CMK (cell line): ENCODE measurements around the gene SLC28A1.

Source experiments
- DNase-seq: peaks from one replicate; pipeline ENCODE4 v3.0.0-alpha.2; 2010; ENCODE audit warnings: low read depth

SLC28A1 gene

GRCh38 chr15:84883916-84884781 is at the start of gene SLC28A1:
SLC28A1 (plus strand) TSS chr15:84884662; CDS start chr15:84887761, 3,099 bp downstream.
- no peak for DNase-seq

GRCh38 chr15:84834969-84835368 is 49.5 kb upstream of the SLC28A1 start:
- DNase-seq: no peak

GRCh38 chr15:84835661-84836337 is 48.7 kb upstream of the SLC28A1 start:
- no peak for DNase-seq

GRCh38 chr15:84836844-84837243 is 47.6 kb upstream of the SLC28A1 start:
- no peak for DNase-seq

- DNase-seq: no peak
Observed at GRCh38 chr15:84839714-84840113, 44.7 kb upstream of the SLC28A1 start.

- no peak for DNase-seq
Observed at GRCh38 chr15:84840255-84840654, 44.2 kb upstream of the SLC28A1 start.

GRCh38 chr15:84840741-84841429 is 43.6 kb upstream of the SLC28A1 start:
- DNase-seq: no peak

GRCh38 chr15:84842781-84843180 is 41.7 kb upstream of the SLC28A1 start:
- DNase-seq: no peak

- DNase-seq: no peak
Observed at GRCh38 chr15:84844964-84845363, 39.5 kb upstream of the SLC28A1 start.

- DNase-seq: peak; percentile 49
Observed at GRCh38 chr15:84845631-84846030, 38.8 kb upstream of the SLC28A1 start.

GRCh38 chr15:84846269-84846668 is 38.2 kb upstream of the SLC28A1 start:
- no peak for DNase-seq

GRCh38 chr15:84847382-84847781 is 37.1 kb upstream of the SLC28A1 start:
- no peak for DNase-seq

- no peak for DNase-seq
Observed at GRCh38 chr15:84852212-84852611, 32.2 kb upstream of the SLC28A1 start.

- no peak for DNase-seq
Observed at GRCh38 chr15:84855136-84855535, 29.3 kb upstream of the SLC28A1 start.

- no peak for DNase-seq
Observed at GRCh38 chr15:84855765-84856164, 28.7 kb upstream of the SLC28A1 start.

- no peak for DNase-seq
Observed at GRCh38 chr15:84856731-84857417, 27.6 kb upstream of the SLC28A1 start.

GRCh38 chr15:84857418-84858004 is 27.0 kb upstream of the SLC28A1 start:
- no peak for DNase-seq

- no peak for DNase-seq
Observed at GRCh38 chr15:84858231-84858630, 26.2 kb upstream of the SLC28A1 start.

GRCh38 chr15:84859144-84859543 is 25.3 kb upstream of the SLC28A1 start:
- no peak for DNase-seq

GRCh38 chr15:84859651-84860050 is 24.8 kb upstream of the SLC28A1 start:
- DNase-seq: no peak

- DNase-seq: no peak
Observed at GRCh38 chr15:84861781-84862180, 22.7 kb upstream of the SLC28A1 start.
